HG03103 (cell line): ENCODE data around the gene RARA.

Experiments used
- ATAC-seq: cut with Tn5 transposase; IDR thresholded peaks from one replicate; pipeline ENCODE4 v1.9.1; 2021; ENCODE audit warnings: low read depth; ENCODE audit not compliant: unreplicated experiment

RARA gene

GRCh38 chr17:40309031-40309948 lies at the start of gene RARA:
Gene RARA (plus strand): TSS chr17:40309180. CDS start chr17:40331219, 22,039 bp downstream.
- ATAC-seq: no peak

- no peak for ATAC-seq
These were observed 49.5 kb upstream of the RARA start for GRCh38 chr17:40259505-40259904.

DNA sequence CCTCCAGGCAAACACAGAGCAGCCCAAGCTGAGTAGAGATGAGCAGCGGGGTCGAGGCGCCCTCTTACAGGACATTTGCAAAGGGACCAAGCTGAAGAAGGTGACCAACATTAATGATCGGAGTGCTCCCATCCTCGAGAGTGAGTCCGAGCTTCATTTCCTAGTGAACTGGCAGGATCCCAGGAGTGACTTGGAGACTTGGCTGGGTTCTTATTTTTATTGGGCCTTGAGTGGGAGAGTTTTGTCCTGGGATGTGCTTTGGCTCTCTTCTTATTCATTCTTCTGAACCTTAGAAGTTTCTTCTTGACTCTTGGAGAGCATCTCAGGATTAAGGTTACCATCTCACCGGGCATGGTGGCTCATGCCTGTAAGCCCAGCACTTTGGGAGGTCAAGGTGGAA lies 48.5 kb upstream of the RARA start:
- ATAC-seq: no peak

DNA sequence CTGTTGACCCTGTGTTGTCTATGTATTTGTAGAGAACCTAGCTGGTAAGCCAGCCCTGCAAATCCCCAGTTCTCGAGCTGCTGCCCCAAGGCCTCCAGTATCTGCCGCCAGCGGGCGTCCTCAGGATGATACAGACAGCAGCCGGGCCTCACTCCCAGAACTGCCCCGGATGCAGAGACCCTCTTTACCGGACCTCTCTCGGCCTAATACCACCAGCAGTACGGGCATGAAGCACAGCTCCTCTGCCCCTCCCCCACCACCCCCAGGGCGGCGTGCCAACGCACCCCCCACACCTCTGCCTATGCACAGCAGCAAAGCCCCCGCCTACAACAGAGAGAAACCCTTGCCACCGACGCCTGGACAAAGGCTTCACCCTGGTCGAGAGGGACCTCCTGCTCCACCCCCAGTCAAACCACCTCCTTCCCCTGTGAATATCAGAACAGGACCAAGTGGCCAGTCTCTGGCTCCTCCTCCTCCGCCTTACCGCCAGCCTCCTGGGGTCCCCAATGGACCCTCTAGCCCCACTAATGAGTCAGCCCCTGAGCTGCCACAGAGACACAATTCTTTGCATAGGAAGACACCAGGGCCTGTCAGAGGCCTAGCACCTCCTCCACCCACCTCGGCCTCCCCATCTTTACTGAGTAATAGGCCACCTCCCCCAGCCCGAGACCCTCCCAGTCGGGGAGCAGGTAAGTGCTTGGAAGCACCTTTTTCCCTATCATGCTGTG lies 44.4 kb upstream of the RARA start:
- ATAC-seq: no peak

DNA sequence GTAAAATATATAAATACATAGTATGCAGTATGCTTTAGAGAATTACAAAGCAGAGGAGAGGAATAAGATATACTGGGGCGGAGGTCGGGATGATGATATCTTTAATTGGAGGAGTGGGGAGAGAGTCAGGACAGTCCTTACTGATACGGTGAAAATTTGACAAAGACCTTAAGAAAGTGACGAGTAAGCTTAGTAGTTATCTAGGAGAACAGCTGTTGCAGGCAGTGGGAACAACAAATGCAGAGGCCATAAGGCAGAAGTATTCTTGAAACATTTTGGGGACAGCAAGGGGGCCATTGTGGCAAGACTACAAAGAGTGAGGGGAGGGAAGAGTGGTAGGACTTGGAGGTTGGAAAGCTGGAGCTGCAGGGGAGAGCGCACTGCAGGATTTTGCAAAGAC lies 43.6 kb upstream of the RARA start:
- ATAC-seq: no peak

DNA sequence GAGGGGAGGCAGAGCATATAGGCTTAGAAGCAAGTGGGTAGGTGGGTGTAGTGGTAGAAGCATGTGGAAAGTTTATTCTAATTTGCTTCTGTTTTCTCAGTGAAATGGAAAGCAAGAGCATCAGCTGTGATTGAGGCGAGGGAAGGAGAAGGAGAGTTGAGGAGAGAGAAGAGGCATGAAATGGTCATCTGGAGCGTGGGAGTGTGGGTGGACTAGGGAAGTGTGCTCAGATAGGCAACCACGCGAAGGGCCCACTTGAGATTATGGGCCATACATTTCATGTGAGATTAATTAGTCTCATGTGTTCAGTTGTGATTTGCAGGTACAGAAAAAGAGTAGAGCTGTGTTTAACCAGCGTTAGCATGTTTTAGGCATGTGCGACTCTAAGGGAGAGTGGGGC lies 42.1 kb upstream of the RARA start:
- no peak for ATAC-seq

DNA sequence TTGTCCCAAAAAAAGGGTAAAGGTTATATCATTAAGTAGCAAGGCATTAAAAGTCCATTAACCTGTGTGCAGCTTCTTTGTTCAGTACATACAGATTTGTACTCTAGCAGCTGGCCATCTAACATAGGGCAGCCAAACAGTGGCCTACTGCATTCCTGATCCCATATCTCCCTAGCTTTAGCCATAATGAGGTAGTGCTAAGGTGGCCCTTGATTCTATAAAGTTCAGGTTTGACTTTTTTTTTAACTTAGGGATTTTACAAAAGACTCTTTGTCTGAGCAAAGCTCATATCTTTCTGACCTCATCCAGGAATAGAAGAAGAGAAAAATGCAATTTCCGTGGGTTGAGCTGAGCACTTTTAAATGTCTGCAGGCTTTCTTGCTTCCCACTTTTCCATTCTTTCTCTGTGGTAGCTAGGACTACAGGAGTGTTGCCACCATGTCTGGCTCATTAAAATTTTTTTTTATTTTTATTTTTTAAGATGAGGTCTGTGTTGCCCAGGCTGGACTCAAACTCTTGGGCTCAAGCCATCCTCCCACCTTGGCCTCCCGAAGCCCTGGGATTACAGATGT lies 40.8 kb upstream of the RARA start:
- no peak for ATAC-seq

GRCh38 chr17:40278414-40278813 lies 30.6 kb upstream of the RARA start:
- no peak for ATAC-seq

- ATAC-seq: no peak
These were observed 29.6 kb upstream of the RARA start for GRCh38 chr17:40279402-40279801.

GRCh38 chr17:40281663-40282062 lies 27.3 kb upstream of the RARA start:
- no peak for ATAC-seq

GRCh38 chr17:40283662-40284061 lies 25.3 kb upstream of the RARA start:
- ATAC-seq: no peak

DNA sequence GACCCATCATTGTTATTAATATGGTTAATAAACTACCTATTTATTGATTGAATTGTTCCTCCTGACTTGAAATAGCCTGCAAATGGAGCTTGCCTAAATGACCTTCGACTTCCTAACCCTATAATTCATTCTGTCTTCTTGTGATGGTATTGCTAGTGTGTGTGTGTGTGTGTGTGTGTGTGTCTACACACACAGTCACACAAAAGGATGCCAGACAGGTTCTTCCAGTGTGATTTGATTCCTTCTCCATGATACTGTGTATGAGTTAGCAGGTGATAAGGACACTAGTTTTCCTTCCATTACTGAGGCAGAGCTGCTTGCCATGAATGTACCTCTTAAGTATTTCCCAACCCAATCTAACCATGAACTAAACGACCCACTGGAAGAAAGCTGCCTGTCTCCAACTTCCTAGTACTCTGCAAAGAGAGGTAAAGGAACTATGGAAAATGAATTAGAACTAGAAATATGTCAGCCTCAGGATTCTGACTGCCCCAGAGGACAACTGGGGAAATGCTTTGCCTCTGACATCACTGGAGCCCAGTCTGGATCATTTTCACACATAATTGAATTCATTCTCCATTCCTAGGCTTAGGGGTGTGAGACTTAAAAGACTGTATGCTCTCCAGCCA lies 24.8 kb upstream of the RARA start:
- ATAC-seq: no peak

- ATAC-seq: no peak
These were observed 22.5 kb upstream of the RARA start for GRCh38 chr17:40286473-40286872.

DNA sequence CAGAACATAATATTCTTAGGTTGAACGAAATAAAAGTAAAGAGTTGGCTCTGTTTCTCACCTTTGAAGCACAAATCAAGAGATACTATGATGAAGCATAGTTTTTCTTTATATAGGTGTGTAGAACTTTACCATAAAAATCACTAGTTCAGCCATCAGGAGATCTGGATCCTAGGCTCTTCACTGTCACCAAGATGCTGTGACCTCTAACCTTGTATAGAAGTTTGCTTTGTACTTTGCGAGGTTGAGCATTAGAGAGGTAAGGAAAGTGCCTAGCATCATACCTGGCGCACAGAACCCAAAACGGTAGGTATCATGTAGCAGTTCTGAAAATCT lies 21.9 kb upstream of the RARA start:
- ATAC-seq: no peak

DNA sequence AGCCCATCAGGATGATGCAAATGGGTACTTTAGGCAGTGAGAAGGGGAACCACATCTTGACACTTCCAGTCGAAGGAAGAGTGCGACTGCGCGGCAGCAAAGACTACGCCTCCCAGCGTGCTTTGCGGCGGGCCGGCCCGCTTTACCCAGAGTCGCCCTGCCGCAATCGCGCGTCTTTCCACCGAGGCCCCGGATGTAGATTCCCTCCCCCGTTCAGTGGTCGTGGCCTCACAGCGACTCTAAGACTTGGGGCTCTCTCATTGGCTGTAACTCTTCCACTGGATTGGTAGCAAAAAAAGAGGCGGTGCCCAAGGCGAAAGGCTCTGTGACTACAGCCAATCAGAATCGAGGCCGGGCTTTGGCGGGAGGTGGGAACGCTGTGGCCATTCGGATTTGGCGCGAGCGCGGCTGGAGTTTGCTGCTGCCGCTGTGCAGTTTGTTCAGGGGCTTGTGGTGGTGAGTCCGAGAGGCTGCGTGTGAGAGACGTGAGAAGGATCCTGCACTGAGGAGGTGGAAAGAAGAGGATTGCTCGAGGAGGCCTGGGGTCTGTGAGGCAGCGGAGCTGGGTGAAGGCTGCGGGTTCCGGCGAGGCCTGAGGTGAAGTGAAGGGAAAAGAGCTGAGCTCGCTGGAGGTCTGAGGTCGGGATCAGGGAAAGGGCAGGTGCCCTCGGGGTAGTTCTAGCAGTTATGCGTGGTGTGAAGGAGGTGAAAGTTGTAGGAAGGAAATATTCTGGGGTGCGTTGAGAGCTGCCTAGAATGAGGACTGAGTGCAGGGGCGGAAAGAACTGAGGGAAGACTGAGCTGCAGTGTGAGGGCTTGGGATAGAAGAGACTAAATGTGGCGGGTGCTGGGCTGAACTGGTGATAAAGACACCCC lies 21.2 kb upstream of the RARA start, which contains the start of gene CDC6:
CDC6 (plus strand) TSS at position 386 of the 876 bp plus-strand sequence. CDS start 1,542 bp downstream, outside the sequence.
- peak; percentile 91 for ATAC-seq

- ATAC-seq: no peak
These were observed 18.2 kb upstream of the RARA start for GRCh38 chr17:40290629-40291280.

GRCh38 chr17:40291281-40291664 lies 17.7 kb upstream of the RARA start:
- no peak for ATAC-seq

- no peak for ATAC-seq
These were observed 15.6 kb upstream of the RARA start for GRCh38 chr17:40293363-40293762.
